SJSA1 (cell line): ENCODE results near the gene FCRL4. TPM values are rescaled to one million over a fixed set of nuclear protein-coding genes. Genes with fewer than 3 reads are reported as not detected.

ENCODE experiments used
- DNase-seq, 2 experiments: peaks; one replicate each; pipeline ENCODE4 v3.0.0-alpha.2; 2015 to 2020; ENCODE audit warnings: low spot score in 2 of 2, low read depth in 1 of 2
- H3K27ac ChIP-seq: fragments of 250-450 bp; sonication (Bioruptor Pico); 2 replicates; pipeline ENCODE4 v1.5.1; 2020; ENCODE audit warnings: mild to moderate bottlenecking, moderate library complexity
- H3K27me3 ChIP-seq: fragments of 250-450 bp; sonication (Bioruptor Pico); replicated peaks from 2 replicates; pipeline ENCODE4 v1.5.1; 2020; ENCODE audit warnings: mild to moderate bottlenecking, moderate library complexity
- H3K36me3 ChIP-seq: fragments of 250-450 bp; sonication (Bioruptor Pico); 2 replicates; pipeline ENCODE4 v1.5.1; 2020; ENCODE audit warnings: mild to moderate bottlenecking
- H3K4me1 ChIP-seq: fragments of 250-450 bp; sonication (Bioruptor Pico); replicated peaks from 2 replicates; pipeline ENCODE4 v1.6.1; 2021; ENCODE audit warnings: mild to moderate bottlenecking
- H3K4me3 ChIP-seq: fragments of 250-450 bp; sonication (Bioruptor Pico); 2 replicates; pipeline ENCODE4 v1.5.1; 2020; ENCODE audit warnings: mild to moderate bottlenecking
- H3K9me3 ChIP-seq: fragments of 250-450 bp; sonication (Bioruptor Pico); replicated peaks from 2 replicates; pipeline ENCODE4 v1.5.1; 2020; ENCODE audit warnings: mild to moderate bottlenecking
- total RNA-seq: library from RNA; depleted of rRNA; stranded (reverse); fragments of >200 nt; shearing (Covaris generic); gene quantifications from 2 replicates; pipeline ENCODE4 v1.2.3, GENCODE V29; 2014; rRNA removed

Gene FCRL4
- total RNA-seq, 1 experiment from 2014 or later: not detected

- Histone ChIP-seq H3K4me3 (no peak overlapping the region), H3K27me3 (no peaks in the 10 kb centered on the region; the same call in 1 of the 2 replicates), H3K9me3 (no peaks in the 10 kb centered on the region), H3K27ac (no peak overlapping the region), H3K4me1 (no peaks in the 10 kb centered on the region), H3K36me3 (no peaks in the 10 kb centered on the region)
- DNase-seq: no peak
These were observed 65.3 kb downstream of the FCRL4 start for GRCh38 chr1:157532569-157532968.

GRCh38 chr1:157523774-157524493, 74.0 kb downstream of the FCRL4 start:
- H3K27me3 ChIP-seq: peaks cover 10% of the 10 kb centered on the region; the same call in 1 of the 2 replicates
- no peak overlapping the region for H3K4me3 ChIP-seq
- no peaks in the 10 kb centered on the region for H3K36me3 ChIP-seq
- H3K9me3 ChIP-seq: no peaks in the 10 kb centered on the region; the same call in 1 of the 2 replicates
- DNase-seq: no peak
- no peak overlapping the region for H3K27ac ChIP-seq
- H3K4me1 ChIP-seq: no peaks in the 10 kb centered on the region

Other genes starting within 250 kb of the FCRL4 start
- gene FCRL5, start 45.6 kb downstream of the FCRL4 start, total RNA-seq: not detected in 2 replicates
- gene FCRL3, start 102.7 kb upstream of the FCRL4 start, total RNA-seq: not detected in 2 replicates
- gene FCRL2, start 179.0 kb upstream of the FCRL4 start, total RNA-seq: not detected in 2 replicates
- gene FCRL1, start 222.0 kb upstream of the FCRL4 start, total RNA-seq: not detected in 2 replicates
- not detected in 2 replicates for gene CD5L, start 243.7 kb upstream of the FCRL4 start, total RNA-seq